Stimulated activated naive CD4-positive, alpha-beta T cell (primary cell): ENCODE measurements around the gene FAM210B.
"Not testable (repeated sequence)": the region's sequence is repeated elsewhere in the genome, so short reads cannot be mapped to it uniquely, and the experiment has no call there.

Experiments used
- DNase-seq, 6 experiments: peaks; one replicate each; lab custom pipeline; 2025; lab: John Stamatoyannopoulos, UW

The FAM210B gene

DNA sequence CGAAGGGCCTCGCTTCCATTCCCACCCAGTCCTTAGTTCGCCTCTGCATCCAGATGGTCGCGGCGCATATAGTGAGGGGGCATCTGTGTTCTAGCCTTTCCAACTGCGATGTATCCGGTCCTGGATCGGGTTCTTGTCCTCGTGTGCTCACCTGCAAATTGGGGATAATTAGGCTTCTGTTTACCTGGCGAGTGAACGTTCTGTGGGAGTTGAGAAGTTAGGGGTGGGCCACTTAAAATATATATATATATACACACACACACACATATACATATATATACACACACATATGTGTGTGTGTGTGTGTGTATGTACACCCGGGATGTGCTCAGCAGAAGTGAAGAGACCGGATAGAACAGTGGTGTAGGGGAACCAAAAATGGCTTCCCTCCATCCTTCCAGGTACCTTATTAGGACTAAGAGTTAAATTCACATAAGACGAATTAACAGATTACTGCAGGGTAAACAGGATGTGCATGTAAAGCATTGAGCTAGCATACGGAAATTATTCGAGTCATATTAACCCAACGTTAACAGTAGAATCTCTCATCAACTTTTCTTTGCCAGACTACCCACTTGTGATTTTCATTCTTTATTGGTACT, 34.2 kb downstream of the FAM210B start:
- peak in 3 of 6 experiments; percentile 26 to 33 (median 27) for DNase-seq

- no peak for DNase-seq
These were observed 34.9 kb downstream of the FAM210B start for GRCh38 chr20:56393653-56394052.

DNA sequence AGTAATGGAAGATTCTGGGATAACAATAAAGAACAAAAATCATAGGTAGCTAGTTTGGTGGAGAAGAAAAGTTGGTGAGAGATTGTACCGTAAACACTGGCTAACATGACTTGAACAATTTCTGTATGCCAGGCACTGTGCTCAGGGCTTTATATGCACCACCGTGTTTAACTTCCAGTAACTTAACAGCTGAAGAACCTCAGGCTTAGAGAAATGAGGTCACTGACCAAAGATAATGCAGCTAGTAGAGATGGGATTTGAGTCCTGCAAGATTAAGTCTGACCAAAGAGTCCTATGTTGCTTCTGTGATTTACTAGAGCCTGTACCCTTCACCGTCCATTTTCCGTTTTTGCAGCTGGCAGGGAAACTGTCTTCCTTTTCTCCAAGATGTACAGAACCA, 36.4 kb downstream of the FAM210B start:
- DNase-seq, result no peak

DNA sequence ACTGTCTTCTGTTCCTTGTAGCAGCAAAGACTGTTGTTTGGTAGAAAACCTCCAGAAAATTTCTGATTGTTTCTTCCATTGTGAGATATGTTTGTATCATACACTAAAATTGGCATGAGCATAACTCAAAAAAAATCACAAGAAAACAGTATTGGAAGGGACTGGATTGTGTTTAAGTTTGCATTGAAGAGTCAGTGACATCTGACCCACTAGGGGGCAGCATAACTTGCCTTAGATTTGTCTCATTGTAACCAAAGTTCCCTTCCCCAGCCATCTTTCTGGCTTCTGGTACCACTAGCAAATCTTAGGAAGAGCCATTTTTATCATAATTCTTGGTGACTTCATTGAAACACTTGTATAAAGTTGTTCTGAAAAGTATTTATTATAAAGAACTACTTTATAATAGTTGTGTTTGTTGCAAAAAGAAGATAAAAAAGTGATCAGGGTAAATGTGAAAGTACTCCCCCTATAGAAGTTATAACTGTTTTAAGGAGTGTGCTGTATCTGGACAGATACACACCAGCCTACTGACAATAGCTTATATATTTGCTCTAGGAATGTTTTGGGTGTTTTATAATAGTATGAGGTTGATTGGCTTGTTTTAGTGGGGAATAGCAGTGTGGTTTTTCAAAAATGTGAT, 41.3 kb downstream of the FAM210B start:
- peak; percentile 12 to 79 (median 53) for DNase-seq

DNA sequence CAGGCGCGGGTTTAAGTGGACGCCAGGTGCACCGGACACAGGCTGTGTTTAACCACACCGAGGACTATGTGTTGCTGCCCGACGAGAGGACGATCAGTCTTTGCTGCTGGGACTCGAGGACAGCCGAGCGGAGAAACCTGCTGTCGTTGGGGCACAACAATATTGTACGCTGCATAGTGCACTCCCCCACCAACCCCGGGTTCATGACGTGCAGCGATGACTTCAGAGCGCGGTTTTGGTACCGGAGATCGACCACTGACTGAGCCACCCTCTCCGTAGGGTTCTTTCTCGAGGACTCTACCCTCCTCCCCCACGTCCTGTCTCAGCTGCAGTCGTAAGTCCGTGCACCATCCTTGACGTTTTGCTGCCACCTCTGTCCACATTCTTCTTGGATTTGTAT, 44.7 kb downstream of the FAM210B start:
- DNase-seq, result peak in 1 of 6 experiments; percentile 69

DNA sequence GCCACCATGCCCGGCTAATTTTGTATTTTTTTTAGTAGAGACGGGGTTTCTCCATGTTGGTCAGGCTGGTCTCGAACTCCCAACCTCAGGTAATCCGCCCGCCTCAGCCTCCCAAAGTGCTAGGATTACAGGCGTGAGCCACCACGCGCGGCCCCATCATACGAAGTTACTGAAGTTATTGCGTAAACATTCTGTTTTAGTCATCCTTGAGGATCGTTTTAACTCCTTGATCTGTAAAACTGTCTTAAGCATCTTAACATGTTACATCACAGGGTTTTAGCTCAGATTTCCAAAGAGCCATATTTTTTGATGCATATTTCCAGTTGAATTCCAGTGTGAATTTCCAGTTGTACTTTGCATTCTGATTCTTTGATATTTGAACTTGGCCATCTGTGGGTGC, 46.6 kb downstream of the FAM210B start:
- not testable (repeated sequence) for DNase-seq

DNA sequence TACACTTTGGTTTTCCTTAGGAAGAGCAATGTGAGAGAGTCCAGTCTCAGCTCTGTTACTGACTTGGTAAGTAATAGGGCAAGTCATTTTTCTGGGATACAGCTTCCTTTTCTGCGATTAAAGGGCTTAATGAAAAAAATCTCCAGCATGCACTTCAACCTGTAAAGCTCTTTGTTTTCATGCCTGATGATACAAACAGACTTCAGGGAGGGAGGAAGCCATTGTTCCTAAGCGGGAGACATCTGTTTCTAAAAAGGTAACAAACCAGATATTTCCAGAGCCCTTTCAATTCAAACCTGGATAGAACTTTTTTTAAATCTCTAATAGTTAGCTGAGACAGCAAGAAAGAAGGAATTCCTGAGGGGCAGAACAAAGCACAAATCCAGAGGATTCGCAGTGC, 48.1 kb downstream of the FAM210B start:
- no peak for DNase-seq

DNA sequence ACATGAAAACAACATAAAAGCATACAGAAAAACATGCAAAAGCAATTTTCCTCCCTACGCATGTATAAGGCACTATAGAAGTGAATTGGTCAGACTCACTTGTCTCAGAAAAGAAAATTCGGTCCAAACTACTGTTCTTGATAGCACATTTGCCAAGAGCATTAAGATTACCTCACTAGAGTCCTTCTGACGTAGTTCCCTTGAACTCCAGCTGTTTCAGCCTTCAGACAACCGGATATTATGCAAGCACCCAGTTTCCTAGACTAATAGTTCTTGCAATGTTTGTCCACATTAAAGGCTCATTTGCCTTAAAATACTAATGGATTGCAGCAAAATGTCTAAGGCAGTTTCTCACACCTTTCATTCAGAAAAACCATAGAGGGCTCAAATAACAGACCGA, 50.7 kb downstream of the FAM210B start:
- DNase-seq, result no peak

- DNase-seq, result no peak
These were observed 51.2 kb downstream of the FAM210B start for GRCh38 chr20:56409956-56410355.

- not testable (repeated sequence) for DNase-seq
These were observed 52.5 kb downstream of the FAM210B start for GRCh38 chr20:56411287-56411686.

- peak in 5 of 6 experiments; percentile 20 to 81 (median 72) for DNase-seq
These were observed 53.1 kb downstream of the FAM210B start, which contains the start of gene CASS4 for GRCh38 chr20:56411759-56412472. TSS of gene CASS4 (plus strand) at chr20:56412260. CDS start at chr20:56412459, 199 bp downstream.

DNA sequence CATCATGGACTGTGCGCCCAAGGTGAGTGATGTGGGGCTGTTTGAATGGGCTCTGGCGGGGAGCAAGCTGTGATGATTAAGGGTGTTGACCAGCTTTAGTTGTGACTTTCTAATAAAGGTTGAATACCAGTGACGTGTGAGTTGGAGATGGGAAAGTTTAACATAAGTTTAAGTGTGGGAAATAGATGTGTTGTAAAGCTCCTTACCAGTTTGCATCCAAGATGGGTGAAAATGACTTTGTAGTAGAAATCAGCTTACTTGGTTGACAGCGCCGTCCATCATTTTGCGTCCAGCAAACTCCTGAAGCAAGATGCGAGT, 53.7 kb downstream of the FAM210B start:
- no peak for DNase-seq

- DNase-seq, result peak in 1 of 6 experiments; percentile 11
These were observed 54.2 kb downstream of the FAM210B start for GRCh38 chr20:56412949-56413348.

- DNase-seq, result peak in 5 of 6 experiments; percentile 24 to 60 (median 40)
These were observed 56.3 kb downstream of the FAM210B start for GRCh38 chr20:56414842-56415765.

DNA sequence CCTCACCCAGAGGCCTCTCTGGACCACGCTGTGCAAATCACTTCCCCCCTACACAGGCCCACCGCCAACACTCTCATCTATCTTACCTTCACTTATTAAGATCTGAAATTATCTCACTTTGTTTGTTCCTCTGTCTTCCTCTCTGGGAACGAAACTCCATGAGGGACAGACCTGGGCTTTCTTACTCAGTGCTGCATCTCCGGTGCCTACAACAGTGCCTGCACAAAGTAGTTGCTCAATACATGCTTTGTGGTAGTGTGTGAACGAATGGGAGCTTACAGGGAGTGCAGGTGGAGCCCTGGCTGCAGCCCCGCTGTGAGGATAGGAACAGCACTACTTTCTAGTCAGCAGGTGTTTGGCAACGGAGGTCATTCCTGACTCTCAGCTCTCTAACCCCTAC, 58.6 kb downstream of the FAM210B start:
- no peak for DNase-seq

DNA sequence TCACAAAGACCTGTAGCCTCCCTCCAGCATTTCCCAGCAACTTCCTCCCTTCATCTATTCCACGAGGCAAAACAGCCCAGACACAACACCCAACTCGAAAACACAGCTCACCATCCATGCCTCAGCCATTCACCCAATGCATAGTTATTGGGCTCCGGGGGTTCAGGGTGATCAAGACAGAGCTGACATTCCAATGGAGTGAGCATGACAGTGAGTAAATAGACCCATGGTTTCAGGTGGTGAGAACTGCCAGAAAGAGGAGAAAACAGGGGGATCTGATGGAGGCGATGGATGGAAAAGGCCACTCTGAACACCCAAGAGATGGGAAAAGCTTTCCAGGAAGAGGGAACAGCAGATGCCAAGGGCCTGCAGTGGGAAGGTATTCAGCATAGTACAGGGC, 59.1 kb downstream of the FAM210B start:
- DNase-seq, result no peak
